ENCODE data around the gene IPCEF1.

The IPCEF1 gene

GRCh38 chr6:154356690-154357089 lies at the start of gene IPCEF1:
Gene IPCEF1, minus strand, starts transcription at chr6:154356803. Its CDS starts 90,856 bp downstream, at chr6:154265947.
- DNase-seq = no peak

GRCh38 chr6:154406301-154406700 lies 49.7 kb upstream of the IPCEF1 start:
- no peak for DNase-seq

- DNase-seq = no peak
These were observed 48.3 kb upstream of the IPCEF1 start for GRCh38 chr6:154404791-154405400.

- DNase-seq = no peak
These were observed 47.2 kb upstream of the IPCEF1 start for GRCh38 chr6:154403788-154404187.

- DNase-seq = no peak
These were observed 45.6 kb upstream of the IPCEF1 start for GRCh38 chr6:154402081-154402780.

GRCh38 chr6:154399097-154399496 lies 42.5 kb upstream of the IPCEF1 start:
- no peak for DNase-seq

- DNase-seq = no peak
These were observed 41.0 kb upstream of the IPCEF1 start for GRCh38 chr6:154397491-154398195.

GRCh38 chr6:154395878-154396277 lies 39.3 kb upstream of the IPCEF1 start:
- no peak for DNase-seq

GRCh38 chr6:154395316-154395715 lies 38.7 kb upstream of the IPCEF1 start:
- no peak for DNase-seq

GRCh38 chr6:154394571-154394970 lies 38.0 kb upstream of the IPCEF1 start:
- DNase-seq = no peak

GRCh38 chr6:154390034-154390433 lies 33.4 kb upstream of the IPCEF1 start:
- no peak for DNase-seq

- no peak for DNase-seq
These were observed 32.2 kb upstream of the IPCEF1 start for GRCh38 chr6:154388803-154389202.

GRCh38 chr6:154386848-154387717 lies 30.5 kb upstream of the IPCEF1 start:
- DNase-seq = no peak

- DNase-seq = no peak
These were observed 27.6 kb upstream of the IPCEF1 start for GRCh38 chr6:154384191-154384590.

GRCh38 chr6:154383273-154383672 lies 26.7 kb upstream of the IPCEF1 start:
- DNase-seq = no peak

GRCh38 chr6:154382740-154383139 lies 26.1 kb upstream of the IPCEF1 start:
- no peak for DNase-seq

GRCh38 chr6:154381548-154381947 lies 24.9 kb upstream of the IPCEF1 start:
- no peak for DNase-seq

GRCh38 chr6:154380741-154381140 lies 24.1 kb upstream of the IPCEF1 start:
- DNase-seq = no peak

GRCh38 chr6:154379585-154379984 lies 23.0 kb upstream of the IPCEF1 start:
- DNase-seq = no peak

GRCh38 chr6:154378518-154378917 lies 21.9 kb upstream of the IPCEF1 start:
- DNase-seq = no peak

- DNase-seq = no peak
These were observed 21.1 kb upstream of the IPCEF1 start for GRCh38 chr6:154377726-154378125.

- DNase-seq = no peak
These were observed 17.4 kb upstream of the IPCEF1 start for GRCh38 chr6:154373971-154374370.

GRCh38 chr6:154371281-154371680 lies 14.7 kb upstream of the IPCEF1 start:
- DNase-seq = no peak

Measured in NCI-H187 treated with DMSO at 0.1 percent for 48 hours (cell line).